GM19372 (cell line): ENCODE data around the gene ANKRD61.
A peak's percentile ranks its signal among the peaks of the same experiment; 100 is the strongest.
"Not testable (repeated sequence)": the region's sequence is repeated elsewhere in the genome, so short reads cannot be mapped to it uniquely, and the experiment has no call there.

ENCODE experiments used
- ATAC-seq: cut with Tn5 transposase; IDR thresholded peaks from one replicate; pipeline ENCODE4 v1.9.1; 2021; ENCODE audit warnings: mild to moderate bottlenecking, low read depth, moderate library complexity; ENCODE audit not compliant: unreplicated experiment

ANKRD61 gene

GRCh38 chr7:6028563-6028962 is 2.6 kb upstream of the ANKRD61 start:
- no peak for ATAC-seq

GRCh38 chr7:6031567-6031966 is 391 bp downstream of the ANKRD61 start:
- ATAC-seq: no peak

GRCh38 chr7:6032167-6032566 is 991 bp downstream of the ANKRD61 start:
- no peak for ATAC-seq

GRCh38 chr7:6032641-6033040 is 1.5 kb downstream of the ANKRD61 start:
- no peak for ATAC-seq

GRCh38 chr7:6035165-6035564 is 4.0 kb downstream of the ANKRD61 start:
- ATAC-seq: no peak

- ATAC-seq: no peak
These were observed 4.5 kb downstream of the ANKRD61 start for GRCh38 chr7:6035686-6036085.

GRCh38 chr7:6049780-6050179 is 18.6 kb downstream of the ANKRD61 start:
- no peak for ATAC-seq

- ATAC-seq: not testable (repeated sequence)
These were observed 20.0 kb downstream of the ANKRD61 start for GRCh38 chr7:6051185-6051584.

- ATAC-seq: no peak
These were observed 25.4 kb downstream of the ANKRD61 start for GRCh38 chr7:6056616-6057015.

- no peak for ATAC-seq
These were observed 26.3 kb downstream of the ANKRD61 start for GRCh38 chr7:6057316-6058129.

- not testable (repeated sequence) for ATAC-seq
These were observed 28.8 kb downstream of the ANKRD61 start for GRCh38 chr7:6059941-6060340.

- peak; percentile 61 for ATAC-seq
These were observed 40.2 kb downstream of the ANKRD61 start for GRCh38 chr7:6071406-6071805.

- ATAC-seq: no peak
These were observed 43.6 kb downstream of the ANKRD61 start for GRCh38 chr7:6074612-6075380.

GRCh38 chr7:6078548-6078947 is 47.4 kb downstream of the ANKRD61 start:
- no peak for ATAC-seq

- not testable (repeated sequence) for ATAC-seq
These were observed 51.9 kb downstream of the ANKRD61 start for GRCh38 chr7:6083047-6083446.
